GM10266 (cell line): ENCODE results near the gene CLPTM1L.

Experiments
- DNase-seq: peaks from one replicate; pipeline ENCODE4 v3.0.0; 2012; ENCODE audit errors: extremely low spot score
- CTCF ChIP-seq: IDR thresholded peaks from 2 replicates; pipeline ENCODE4 v1.5.1; 2012; ENCODE audit warnings: mild to moderate bottlenecking, low read depth; ENCODE audit not compliant: control insufficient read depth, insufficient read depth; ENCODE audit errors: missing control alignments

Gene CLPTM1L

GRCh38 chr5:1338196-1338490 is 6.8 kb downstream of the CLPTM1L start:
- TF ChIP-seq CTCF: no peak
- no peak for DNase-seq

DNA sequence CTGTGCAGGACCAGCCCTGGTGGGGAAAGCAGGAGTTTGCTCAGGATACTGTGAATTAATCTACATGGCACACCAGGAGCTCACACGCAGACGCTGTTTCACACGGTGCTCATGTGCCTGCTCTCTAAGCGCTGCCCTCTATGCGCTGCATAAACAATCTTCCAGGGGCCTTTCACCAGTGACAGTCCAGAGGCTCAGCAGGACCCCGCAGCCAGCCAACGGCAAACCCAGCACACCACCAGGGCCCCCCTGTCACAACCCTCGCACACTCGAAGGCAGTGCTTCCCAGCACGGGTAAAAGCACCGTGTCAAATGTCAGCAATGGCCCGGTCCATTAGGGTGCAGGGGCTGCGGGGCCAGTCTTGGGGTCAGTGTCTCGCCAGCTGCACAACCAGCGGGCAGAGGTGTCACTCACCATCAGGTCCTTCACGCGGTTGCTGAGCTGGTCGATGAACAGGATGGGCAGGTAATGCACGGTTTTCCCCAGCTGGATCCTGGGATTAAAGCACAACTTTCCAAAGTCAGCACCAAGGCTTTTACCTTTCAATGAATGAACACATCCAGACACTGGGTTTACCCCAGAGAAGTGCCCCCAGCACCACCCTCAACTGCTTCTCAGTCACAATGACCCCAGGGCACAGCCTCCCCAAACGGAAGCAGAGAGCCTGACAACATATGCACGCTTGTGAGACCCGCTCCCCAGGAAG is 7.3 kb downstream of the CLPTM1L start:
- DNase-seq: no peak

GRCh38 chr5:1336749-1337488 is 8.0 kb downstream of the CLPTM1L start:
- no peak for TF ChIP-seq CTCF
- DNase-seq: no peak

More for the DNA sequence above, 7.3 kb downstream of the CLPTM1L start:
- no peak for TF ChIP-seq CTCF

GRCh38 chr5:1336106-1336561 is 8.8 kb downstream of the CLPTM1L start:
- no peak for TF ChIP-seq CTCF
- no peak for DNase-seq

- no peak for TF ChIP-seq CTCF
- DNase-seq: no peak
Observed at GRCh38 chr5:1335540-1336095, 9.3 kb downstream of the CLPTM1L start.

DNA sequence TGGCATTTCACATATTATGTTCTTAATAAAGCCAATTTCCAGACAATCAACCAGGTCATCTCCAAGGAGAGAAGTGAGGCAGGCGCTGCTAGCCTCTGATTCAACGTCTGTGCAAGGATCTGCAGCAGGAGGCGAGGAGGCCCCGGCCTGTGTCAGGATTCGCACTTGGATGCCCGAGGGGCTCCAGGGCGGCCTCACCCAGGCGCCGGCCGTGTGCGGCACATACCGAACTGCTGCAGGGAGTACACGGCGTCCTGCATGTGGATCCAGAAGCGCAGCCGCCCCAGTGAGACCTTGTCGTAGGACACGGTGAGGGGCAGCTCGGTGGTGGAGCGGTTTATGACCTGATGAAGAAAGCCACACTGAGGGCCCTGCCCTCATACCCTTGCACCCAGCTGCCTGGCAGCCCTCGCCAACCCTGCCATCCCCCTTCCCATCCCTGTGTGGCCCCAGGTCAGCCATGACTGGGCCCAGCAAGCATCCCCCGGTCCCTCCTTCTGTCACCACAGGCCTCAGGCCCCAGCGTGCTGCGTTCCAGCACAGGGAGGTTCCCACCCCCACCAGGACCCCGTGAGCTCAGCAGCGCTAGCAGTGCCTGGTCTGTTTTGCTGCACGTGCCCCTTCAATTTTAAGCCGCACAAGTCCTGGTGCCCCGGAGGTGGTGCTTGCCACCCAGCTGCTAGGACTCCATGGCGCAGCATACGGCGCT is 9.9 kb downstream of the CLPTM1L start:
- no peak for TF ChIP-seq CTCF
- no peak for DNase-seq
